GM18511 (cell line): ENCODE data around the gene MZB1.

Experiments used
- ATAC-seq: cut with Tn5 transposase; IDR thresholded peaks from one replicate; pipeline ENCODE4 v1.9.1; 2021; ENCODE audit warnings: mild to moderate bottlenecking, moderate library complexity; ENCODE audit not compliant: unreplicated experiment

MZB1 gene, protein sequence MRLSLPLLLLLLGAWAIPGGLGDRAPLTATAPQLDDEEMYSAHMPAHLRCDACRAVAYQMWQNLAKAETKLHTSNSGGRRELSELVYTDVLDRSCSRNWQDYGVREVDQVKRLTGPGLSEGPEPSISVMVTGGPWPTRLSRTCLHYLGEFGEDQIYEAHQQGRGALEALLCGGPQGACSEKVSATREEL

DNA sequence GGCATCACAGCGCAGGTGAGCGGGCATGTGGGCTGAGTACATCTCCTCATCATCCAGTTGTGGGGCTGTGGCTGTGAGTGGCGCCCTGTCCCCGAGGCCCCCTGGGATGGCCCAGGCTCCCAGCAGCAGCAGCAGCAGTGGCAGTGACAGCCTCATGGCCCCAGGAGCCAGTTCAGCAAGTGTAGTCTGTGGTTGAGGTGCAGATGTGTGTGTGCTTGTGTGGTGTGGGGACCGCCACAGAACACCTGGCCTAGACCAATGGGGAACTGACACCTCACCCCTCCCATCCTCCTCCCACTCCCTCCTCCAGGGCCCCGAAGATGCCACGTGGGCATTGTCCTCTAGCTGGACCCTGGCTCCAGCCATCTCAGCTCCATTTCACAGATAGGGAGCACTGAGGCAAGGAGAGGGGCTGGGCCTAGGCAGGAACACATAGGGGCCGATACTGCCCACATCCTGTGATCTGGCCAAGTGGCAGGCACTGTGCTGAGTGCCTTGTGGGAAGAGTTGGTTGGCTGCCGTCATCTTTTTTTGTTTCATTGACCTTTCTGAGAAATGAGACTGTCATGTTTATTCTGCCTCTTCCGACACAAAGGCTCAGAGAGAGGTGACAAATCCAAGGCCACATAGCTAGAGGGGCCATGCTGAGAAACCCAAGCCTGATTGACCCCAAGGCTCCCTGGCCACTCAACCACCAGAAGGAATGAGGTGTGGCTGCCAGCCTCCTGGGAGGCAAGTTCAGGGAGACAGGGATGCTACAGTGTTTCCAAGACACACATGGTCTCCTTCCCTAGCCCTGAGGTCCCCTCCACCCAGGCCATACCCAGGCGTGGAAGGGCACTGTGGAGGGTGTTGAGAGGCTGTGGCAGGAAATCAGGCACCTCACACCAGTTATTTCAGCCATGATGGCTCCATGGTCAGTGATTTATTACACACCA, at the start of gene MZB1:
Gene MZB1, minus strand, starts transcription at position 213 of the 938 bp plus-strand sequence. Its CDS starts 57 bp downstream, at position 156.
- peak; percentile 36 for ATAC-seq

DNA sequence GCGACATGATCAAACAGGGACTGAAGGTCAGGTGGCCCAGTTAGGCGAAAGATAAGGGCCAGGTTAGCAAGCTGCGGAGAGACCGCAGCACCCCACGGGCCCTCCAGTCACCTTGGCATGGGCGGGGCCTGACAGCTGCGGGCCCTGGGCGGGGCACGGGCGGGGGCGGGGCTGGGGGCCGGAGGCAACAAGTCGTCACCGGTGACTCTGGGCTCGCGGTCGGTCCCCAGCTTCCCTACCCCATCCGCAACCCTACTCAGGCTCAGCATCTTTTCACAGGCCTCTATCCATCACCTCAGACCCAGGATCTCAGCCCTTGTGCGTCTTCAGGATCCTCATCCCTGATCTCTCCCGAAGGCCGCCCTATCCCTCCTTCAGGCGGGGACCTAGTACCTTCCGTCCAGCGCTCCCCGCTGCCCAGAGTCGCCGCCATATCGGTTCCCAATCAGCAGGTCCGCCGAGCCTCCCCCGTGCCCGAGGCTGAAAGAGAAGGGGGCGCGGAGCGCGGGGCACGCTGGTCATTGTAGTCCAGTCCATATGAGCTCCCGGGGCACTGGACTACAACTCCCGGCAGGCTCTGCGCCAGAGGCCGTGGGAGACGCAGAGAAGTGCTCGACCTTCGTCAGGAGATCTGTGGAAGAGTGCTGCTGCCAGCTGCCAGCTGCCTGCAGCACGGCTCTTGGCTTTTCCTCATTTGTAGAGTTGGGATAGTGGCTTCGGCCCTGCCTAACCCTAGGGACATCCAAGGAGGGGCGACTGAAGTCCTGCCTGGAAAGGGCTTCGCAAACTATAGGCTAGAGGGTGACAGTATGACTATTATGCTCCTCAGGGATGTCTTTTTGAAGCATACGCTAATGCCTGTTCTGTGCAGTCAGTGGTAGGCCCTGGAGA, 49.5 kb upstream of the MZB1 start, which contains the start of gene DNAJC18:
Gene DNAJC18, minus strand, starts transcription at position 513 of the 891 bp plus-strand sequence. Its CDS starts 80 bp downstream, at position 433.
- peak; percentile 96 for ATAC-seq

- ATAC-seq = no peak
These were observed 48.9 kb upstream of the MZB1 start for GRCh38 chr5:139438707-139439012.

GRCh38 chr5:139435676-139436075, 46.0 kb upstream of the MZB1 start:
- ATAC-seq = no peak

GRCh38 chr5:139431706-139432105, 42.0 kb upstream of the MZB1 start:
- ATAC-seq = no peak

GRCh38 chr5:139430015-139430414, 40.3 kb upstream of the MZB1 start:
- no peak for ATAC-seq

DNA sequence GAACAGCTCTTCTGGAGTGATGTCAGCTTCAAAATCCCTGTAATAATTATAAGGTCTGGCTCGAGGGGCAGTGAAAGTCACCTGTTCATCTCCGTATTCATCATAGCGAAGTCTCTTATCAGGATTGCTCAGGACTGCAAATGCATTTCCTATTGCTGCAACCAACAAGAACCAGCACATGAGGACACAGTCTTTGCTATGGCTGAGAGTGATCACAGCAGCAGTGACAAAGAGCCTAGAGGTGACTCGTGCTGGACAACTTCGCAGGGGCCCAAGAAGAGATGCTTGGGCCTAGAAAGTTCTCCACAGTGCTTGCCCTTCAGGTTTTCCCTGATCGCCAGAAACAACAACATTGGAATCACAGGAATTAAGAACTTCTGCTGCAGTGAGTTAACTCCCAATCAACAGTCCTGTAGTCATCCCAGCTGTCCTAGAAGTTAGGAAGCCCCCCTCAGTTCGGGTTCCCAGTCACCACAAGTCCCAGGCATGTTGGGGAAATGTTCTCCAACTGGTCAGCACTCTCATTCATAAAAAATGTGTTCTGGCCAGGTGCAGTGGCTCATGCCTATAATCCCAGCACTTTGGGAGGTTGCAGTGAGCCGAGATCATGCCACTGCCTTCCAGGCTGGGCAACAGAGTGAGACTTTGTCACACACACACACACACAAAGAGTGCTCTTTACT, 36.6 kb upstream of the MZB1 start:
- ATAC-seq = no peak

DNA sequence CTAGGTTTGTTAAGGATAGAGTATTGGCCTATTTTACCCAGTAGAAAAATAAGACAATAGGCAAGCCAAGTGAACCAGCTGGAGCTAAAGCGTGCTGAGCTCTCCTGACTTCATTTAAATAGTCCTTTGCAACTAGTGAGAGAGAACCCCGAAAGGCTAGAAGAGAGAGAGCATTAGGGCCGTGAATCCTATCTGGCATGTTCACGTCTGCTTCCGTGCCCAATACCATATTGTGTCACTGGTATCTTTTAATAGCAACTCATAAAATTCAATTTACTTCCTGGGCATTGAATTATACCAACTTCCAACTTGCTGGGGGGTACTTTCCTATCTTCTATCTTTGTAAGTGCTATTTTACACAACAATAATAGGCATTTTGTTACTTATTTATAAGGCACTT, 35.8 kb upstream of the MZB1 start:
- ATAC-seq = no peak

DNA sequence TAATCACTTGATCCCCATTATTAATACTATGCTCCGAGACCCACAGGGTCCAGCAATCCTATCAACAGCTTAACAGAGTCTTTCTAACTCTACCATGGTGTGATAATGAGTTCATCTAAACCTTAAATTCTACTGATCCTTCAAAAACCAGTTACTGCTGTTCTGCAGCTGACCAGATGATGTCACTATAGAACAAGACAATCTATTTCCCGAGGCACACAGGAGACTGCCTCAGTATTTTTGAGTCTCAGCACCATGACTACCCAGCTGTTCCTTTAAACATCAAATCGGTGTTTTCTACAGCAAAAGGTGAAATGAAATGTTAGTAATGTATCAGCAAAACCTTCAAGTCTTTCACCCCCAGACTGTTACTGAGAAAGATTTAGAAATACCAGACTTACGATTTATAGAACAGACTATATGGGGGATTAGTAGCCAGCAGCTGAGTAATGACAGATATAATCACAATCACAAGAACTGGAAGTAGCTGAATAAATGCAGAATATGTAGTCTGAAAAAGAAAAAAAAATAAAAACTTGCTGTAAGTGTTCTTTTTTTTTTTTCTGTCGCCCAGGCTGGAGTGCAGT, 32.7 kb upstream of the MZB1 start:
- peak; percentile 57 for ATAC-seq

DNA sequence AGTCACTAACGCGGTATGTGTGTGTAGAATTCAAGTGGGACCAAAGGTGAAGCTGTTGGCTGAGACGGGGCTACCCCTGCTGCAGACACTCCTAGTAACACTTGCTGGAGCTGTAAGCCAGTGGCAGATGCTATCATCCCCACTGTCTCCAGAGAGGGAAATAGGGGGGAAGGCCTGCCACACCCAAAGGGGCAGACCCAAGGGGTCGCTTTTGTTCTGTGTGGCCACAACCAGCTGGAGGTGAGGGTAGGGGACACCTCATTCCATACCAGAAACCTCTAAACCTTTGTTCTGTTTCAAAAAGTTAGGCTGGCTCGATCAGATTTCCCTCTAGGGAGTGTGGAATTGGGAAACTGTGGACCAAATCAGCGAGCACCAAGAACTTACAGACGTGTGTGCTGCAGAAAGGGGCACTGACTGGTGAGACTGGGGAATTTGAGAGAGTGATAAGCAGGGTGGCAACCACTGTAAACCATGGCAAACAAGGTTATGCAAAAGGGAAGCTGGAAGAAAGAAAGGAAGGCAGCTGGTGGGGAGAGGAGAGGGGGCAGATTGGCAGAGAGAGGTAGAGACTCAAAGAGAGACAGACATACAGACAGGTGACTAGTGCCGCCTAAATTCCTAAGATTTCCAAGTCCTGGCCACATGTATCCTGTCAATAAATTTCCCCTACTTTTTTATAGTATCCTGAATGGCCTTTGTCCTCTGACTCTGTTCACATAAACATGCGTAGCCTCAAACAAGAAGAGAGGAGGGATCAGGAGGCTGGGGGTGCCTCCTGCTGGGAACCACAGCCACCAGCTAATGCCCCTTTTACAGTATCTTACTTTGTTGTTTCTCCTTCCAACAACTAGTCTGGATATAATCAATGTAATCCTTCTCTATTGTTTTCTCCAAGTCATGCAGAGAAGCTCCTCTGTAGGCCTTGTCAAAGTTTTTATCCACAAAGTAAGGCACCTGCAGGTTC, 29.8 kb upstream of the MZB1 start:
- no peak for ATAC-seq

DNA sequence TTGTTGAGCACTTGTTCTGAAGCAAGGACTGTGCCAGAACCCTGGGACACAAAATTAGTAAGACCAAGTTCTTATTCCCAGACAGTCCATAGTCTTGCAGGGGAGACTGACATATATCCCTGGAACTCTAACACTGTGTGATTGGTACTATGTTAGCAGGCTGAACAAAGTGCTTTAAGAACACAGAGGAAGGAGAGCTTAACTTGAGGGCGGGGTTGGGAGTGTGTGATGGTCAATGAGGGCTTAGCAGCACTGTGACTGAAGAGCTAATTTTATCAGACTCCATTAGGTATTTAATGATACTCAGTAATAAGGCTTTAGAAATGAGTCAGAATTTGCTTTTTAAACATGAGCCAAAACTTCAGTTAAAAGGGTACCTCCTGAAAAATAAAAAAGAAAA, 29.1 kb upstream of the MZB1 start:
- no peak for ATAC-seq

DNA sequence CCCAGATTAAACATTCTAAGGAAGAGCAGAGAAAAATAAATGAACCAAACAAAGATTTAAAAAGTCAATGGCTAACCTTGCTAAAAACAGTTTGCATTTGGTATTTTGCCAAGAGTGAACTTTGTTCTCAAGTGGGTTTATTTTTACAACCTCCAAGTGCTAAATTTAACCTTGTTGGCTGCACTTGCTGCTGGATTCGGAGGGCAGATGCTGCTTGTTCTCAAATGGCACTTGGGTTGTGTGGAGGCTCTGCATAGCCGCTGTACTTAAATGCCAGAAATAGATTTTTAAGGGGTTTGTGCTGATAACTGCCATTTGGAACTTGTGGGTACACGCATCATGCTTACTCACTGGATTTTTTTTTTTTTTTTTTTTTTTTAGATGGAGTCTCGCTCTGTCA, 27.5 kb upstream of the MZB1 start:
- no peak for ATAC-seq

- no peak for ATAC-seq
These were observed 26.9 kb upstream of the MZB1 start for GRCh38 chr5:139416651-139417050.

- ATAC-seq = no peak
These were observed 26.2 kb upstream of the MZB1 start for GRCh38 chr5:139415869-139416268.

DNA sequence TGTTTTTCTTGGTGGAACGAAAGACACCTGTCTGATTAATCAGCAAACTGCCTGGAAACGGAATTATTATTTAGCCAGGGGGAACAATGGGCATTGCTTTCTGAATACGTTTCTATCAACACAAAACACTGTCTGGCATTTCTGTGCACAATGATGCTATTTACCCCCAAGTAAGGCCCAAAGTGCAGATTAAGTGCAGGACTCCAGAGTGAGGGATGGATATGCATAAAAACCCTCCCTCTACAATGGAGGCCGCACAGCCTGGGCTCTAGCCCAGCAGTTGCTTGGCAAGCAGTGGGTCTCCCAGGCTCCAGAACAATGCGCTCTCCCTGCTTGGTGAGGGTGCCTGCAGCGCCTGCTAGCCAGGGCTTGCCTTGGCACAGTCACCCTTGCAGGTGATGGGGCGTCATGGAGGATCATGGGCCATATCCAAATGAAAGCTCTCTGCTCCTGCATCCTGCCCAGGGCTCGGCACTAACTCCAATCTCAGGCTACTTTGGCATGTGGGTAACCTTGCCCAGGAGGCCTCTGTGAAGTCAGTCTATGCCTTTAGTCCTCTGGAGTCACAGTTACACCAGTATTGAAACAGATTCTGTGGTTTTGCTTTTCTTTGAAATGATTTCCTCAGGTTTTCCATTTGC, 25.6 kb upstream of the MZB1 start:
- no peak for ATAC-seq

- peak; percentile 13 for ATAC-seq
These were observed 24.9 kb upstream of the MZB1 start for GRCh38 chr5:139414581-139415130.

DNA sequence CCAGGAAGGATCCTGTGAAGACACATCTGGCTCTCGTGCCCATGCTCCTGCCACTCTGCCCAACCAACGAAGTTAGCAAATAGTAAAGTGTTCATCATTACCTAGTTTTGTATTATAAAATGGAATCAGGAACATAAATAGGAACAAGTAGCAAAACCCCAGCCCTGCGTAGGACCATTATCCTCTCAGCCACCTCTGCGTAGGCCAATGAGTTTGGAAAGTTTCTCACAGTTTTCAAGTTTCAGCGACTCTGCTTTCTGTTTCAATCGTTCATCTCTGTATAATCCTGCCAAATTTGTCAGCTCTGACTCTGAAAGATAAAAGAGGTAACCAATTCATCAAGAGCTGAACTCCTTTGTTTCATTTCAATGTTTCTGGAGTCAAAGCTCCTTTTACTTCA, 24.2 kb upstream of the MZB1 start:
- ATAC-seq = peak; percentile 77

- ATAC-seq = no peak
These were observed 23.4 kb upstream of the MZB1 start for GRCh38 chr5:139413153-139413552.
